NCI-H1105 (cell line): Measurements from ENCODE around the gene ACSF3.
"Not testable (repeated sequence)": the region's sequence is repeated elsewhere in the genome, so short reads cannot be mapped to it uniquely, and the experiment has no call there.

Experiments
- DNase-seq: peaks from one replicate; lab custom pipeline; 2025; lab: John Stamatoyannopoulos, UW

ACSF3 gene

DNA sequence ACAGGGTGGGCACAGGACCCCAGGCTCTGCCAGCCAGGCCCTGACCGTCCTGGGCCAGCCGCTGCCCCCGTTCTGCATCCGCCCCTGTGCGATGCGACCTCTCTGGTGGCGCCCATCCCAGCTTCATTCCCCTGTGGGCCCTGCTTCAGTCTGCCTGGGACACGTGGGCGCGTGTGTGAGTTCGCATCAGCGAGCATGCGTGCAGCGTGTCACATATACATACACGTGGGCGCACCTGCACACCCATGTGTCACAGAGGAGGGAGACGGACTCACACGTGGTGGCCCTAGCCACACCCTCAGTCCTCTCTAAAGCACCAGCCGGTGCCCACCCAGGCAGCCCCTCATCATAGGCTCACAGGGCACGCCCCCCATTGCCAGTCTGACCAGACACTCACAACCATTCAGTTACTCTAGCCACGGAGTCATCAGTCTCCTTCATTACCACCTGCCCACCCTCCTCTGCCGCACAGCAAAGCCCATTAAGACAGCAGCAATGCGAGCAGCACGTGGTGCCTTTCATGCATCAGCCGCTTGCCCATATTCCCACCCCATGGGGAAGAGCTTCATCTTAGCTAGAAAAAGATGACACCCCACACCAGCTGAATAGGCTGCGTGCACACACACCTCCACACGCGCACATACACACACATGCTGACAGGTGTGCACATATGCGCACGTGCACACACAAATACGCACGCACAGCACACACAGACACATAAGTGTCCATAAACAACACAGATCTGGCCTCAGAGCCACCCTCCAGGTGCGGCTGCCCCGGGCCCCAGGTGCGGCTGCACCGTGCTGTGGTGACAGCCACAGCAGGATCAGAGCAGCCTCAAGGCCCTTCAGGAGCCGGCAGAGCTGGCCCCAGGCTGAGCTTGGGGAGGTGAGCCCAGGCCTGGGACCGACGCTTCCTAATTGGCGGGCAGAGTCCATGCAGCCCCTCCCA is 68.4 kb downstream of the ACSF3 start:
- DNase-seq = no peak

DNA sequence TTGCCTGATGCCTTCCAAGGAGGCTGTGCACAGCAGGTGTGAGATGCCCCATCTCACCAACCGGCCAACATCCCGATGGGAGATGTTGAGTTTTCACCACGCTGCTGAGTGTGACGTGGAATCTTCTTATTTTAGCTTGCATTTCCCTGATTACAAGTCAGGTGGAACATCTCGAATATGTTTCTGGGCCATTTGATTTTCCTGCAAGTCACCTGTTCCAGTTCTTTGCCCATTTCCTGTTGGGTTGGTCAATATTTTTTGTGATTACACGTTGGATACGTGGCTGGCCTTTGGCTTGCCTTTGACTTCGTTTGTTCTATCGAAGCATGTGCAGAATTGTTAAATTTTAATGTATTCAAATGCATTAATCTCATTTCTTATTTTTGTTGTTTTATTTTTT is 69.6 kb downstream of the ACSF3 start:
- no peak for DNase-seq

GRCh38 chr16:89164436-89164835 is 70.8 kb downstream of the ACSF3 start:
- DNase-seq = no peak

GRCh38 chr16:89164847-89165680 is 71.4 kb downstream of the ACSF3 start:
- DNase-seq = no peak

DNA sequence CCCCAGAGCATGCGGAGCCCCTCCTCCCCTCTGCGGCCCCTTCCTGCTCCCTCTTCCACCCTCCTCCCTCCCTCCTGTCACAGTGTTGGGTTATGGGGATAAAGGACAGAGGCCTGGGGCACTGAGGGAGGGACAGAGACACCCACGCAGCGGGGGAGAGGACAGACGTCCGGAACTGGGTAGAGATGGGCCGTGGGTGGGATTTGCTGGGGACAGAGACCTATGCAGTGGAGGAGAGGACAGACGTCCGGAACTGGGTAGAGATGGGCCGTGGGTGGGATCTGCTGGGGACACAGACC is 72.0 kb downstream of the ACSF3 start:
- DNase-seq = not testable (repeated sequence)

- DNase-seq = no peak
Observed at GRCh38 chr16:89166696-89167424, 73.2 kb downstream of the ACSF3 start.

- peak; percentile 12 for DNase-seq
Observed at GRCh38 chr16:89167425-89167941, 73.8 kb downstream of the ACSF3 start.

- no peak for DNase-seq
Observed at GRCh38 chr16:89168381-89169189, 74.9 kb downstream of the ACSF3 start.

DNA sequence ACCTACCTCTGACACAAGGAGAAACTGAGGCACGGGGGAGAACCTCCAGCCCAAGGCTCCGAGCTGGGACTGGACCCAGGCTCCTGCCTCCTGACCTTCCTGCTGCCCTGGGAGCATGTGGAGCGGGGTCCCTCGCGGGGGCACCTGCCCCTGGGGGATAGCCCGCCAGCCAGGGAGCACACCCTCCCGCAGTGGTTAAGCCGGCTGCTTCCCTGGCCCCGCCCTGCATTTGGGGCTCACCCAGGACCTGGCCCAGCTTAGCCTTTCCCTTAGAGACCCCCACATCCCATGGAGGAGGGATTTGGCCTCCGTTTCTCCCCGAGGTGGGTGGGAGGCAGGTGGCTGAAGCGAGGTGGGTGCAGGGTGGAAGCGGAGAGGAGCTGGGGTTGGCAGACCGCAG is 76.1 kb downstream of the ACSF3 start:
- DNase-seq = no peak

DNA sequence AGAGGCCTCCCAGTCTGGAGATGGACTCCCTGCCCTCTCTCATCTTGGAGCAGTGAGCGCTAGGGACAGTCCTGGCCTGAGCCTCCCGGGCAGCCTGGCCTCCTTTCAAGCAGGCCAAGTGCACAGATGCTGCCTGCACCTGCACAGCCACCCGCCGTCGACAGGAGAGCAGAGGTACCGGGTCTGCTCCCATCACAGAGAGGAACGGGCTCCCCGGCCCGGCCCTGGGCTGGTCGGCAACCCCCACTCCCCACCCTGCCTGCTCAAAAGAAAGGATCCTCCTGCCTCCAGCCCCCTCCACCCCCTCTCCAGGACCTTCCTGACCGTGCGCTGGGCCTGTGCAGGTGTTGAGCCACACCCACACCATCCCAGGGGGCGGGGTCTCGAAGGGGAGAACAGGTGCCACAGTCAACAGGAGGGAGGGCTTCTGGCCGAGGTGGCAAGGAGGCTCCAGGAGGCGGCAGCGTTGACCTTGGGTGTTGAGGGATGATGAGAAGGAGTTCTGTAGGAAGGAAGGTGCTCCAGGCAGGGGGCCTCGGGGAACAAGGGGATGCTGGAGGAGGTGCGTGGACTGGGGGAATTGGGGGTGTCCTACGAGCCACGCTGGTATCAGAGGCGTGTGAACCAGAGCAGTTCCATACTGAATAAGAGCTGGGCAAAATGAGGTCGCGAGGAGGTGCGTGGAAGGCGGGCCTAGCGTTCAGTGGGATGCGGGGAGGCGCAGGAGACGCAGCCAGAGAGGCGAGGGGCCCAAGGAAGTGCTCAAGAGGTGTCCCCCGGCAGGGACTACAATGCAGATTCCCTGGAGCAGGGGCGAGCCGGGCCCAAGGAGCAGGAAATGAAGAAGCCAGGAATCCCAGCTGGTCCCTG is 76.9 kb downstream of the ACSF3 start:
- DNase-seq = peak; percentile 19

DNA sequence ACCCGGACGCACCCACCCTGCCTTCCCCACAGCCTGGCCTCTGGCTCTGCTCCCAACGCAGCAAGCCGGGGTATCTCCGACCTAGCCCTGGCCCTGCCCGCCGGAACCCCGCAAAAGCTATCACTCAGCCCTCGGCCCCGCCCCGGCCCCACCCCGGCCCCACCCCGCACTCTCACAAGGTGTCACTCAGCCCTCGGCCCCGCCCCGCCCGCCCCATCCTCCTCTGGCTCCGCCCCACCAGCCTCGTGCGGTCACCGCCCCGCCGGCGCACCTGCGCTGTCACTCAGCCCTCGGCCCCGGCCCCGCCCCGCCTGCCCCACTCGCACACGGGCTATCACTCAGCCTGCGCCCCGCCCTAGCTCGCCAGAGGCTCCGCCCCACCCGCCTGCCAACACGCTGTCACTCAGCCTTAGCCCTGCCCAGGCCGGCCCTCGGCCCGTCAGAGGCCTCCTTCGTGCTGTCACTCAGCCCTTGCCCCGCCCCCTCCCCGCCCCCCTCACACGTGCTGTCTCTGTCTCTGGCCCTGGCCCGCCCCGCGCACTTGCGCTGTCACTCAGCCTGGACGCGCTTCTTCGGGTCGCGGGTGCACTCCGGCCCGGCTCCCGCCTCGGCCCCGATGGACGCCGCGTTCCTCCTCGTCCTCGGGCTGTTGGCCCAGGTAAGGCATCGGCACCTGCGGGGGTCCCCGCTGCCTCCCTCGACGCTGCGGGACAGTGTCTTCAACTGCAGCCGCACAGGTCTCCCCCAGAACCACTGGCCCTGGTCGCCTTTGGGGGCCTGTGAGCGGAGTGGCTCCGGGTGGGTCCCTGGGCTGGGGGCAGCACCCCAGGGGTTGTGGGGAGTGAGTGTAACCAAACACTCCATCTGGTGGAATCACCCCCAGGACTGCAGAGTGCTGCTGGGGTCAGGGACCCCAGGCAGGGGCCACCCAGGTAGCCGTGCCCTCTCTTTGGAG is 77.8 kb downstream of the ACSF3 start, which contains the start of gene CDH15:
CDH15 (plus strand) TSS at position 533 of the 955 bp plus-strand sequence; CDS start at position 617, 84 bp downstream.
- DNase-seq = peak; percentile 79

- DNase-seq = no peak
Observed at GRCh38 chr16:89172171-89172527, 78.5 kb downstream of the ACSF3 start.

DNA sequence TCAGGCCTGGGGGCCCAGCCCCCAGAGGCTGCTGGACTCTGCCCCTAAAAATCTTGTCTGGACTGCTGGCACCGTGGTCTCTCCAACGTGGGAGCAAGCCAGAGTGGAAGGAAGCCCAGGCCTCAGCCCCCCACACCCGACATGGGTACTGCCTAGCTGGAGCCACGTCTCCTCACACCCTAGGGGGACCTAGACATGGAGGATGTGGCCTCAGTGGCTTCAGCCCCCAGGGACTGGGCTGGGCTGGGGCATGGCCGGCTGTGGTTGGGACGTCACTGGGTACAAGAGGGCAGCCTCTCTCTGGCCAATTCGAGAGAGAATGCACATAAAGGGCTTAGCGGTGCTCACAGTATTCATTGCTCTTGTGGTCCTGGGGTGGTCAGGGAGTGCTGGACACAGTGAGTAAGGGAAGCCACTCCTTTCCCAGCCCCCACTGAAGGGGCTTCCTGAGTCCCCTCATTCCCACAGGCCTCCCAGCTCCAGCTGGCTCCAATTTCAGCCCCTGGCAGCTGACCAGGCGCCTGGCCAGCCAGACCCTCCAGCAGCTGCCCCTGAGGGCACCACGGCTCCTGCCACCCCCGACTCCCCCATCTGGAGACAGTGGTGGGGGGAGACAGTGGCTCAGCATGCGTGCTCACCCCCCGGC is 79.0 kb downstream of the ACSF3 start:
- no peak for DNase-seq

- no peak for DNase-seq
Observed at GRCh38 chr16:89173174-89173921, 79.7 kb downstream of the ACSF3 start.

GRCh38 chr16:89174055-89174827 is 80.6 kb downstream of the ACSF3 start:
- DNase-seq = no peak

DNA sequence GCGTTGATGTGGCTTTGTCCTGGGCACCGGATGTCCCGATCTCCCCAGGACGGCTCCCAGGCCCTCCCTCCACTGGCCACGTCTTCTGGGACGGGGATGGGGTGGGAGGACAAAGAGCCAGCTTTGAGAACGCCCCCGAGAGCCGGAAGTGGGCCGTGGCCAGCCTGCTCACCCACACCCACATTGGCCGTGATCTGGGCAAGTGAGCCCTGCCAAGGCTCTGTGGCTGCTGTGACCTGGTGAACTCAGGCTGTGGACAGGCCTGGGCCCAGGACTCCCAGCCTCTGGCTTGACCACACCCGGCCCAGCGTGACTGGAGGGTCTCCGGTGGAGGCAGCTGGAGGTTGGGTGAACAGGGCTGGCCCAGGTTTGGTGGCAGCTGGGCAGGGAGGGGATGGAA is 81.2 kb downstream of the ACSF3 start:
- no peak for DNase-seq
